CD14-positive monocyte (primary cell): ENCODE measurements around the gene EDN2. TPM values are rescaled to one million over a fixed set of nuclear protein-coding genes. Genes with fewer than 3 reads are reported as not detected.

ENCODE experiments used
- DNase-seq, 3 donors: peaks; one replicate each; pipeline ENCODE4 v3.0.0-alpha.2; 2011 to 2022
- H2AFZ ChIP-seq: 2 replicates; pipeline ENCODE4 v1.6.0; 2012; ENCODE audit warnings: mild to moderate bottlenecking, low read depth, low read length, inconsistent platforms; ENCODE audit not compliant: insufficient read depth, poor library complexity, severe bottlenecking
- H3K27ac ChIP-seq, 2 donors: 1 replicate in 1 of 2; 2 replicates in 1 of 2; pipeline ENCODE4 v1.5.1; 2012 to 2013; ENCODE audit warnings: low read length in 2 of 2, control low read depth in 1 of 2, inconsistent platforms in 1 of 2, low read depth in 1 of 2, mild to moderate bottlenecking in 1 of 2
- H3K27me3 ChIP-seq, 2 donors: one replicate each; pipeline versions ENCODE4 v1.6.0 to v1.6.1; 2011 to 2013; ENCODE audit warnings: low read length in 2 of 2; ENCODE audit not compliant: control insufficient read depth in 2 of 2, insufficient read depth in 2 of 2
- H3K36me3 ChIP-seq, 2 donors: replicated peaks in 1 of 2; 1 replicate in 1 of 2; 2 replicates in 1 of 2; pipeline versions ENCODE4 v1.5.1 to v1.6.1; 2012 to 2013; ENCODE audit warnings: low read length in 2 of 2, control low read depth in 1 of 2, inconsistent platforms in 1 of 2, mild to moderate bottlenecking in 1 of 2; ENCODE audit not compliant: insufficient read depth in 2 of 2, control insufficient read depth in 1 of 2
- H3K4me1 ChIP-seq, 2 donors: 1 replicate in 1 of 2; 2 replicates in 1 of 2; pipeline versions ENCODE4 v1.5.1 to v1.6.1; 2012 to 2013; ENCODE audit warnings: low read length in 2 of 2, control low read depth in 1 of 2, inconsistent platforms in 1 of 2, mild to moderate bottlenecking in 1 of 2, moderate library complexity in 1 of 2; ENCODE audit not compliant: insufficient read depth in 2 of 2, control insufficient read depth in 1 of 2
- H3K4me2 ChIP-seq: replicated peaks from 2 replicates; pipeline ENCODE3; 2012; ENCODE audit warnings: low read length, moderate library complexity, mild to moderate bottlenecking; ENCODE audit not compliant: poor library complexity, severe bottlenecking; ENCODE audit errors: extremely low read depth
- H3K4me3 ChIP-seq, 3 experiments: fragments of 200-600 bp in 1 of 3; sonication (generic) in 1 of 3; replicated peaks in 1 of 3; 1 replicate in 2 of 3; 2 replicates in 1 of 3; pipeline ENCODE4 v1.5.1; 2011 to 2013; ENCODE audit warnings: low read length in 3 of 3, mild to moderate bottlenecking in 3 of 3, control low read depth in 2 of 3, low read depth in 2 of 3, inconsistent platforms in 1 of 3, moderate library complexity in 1 of 3
- H3K79me2 ChIP-seq: 2 replicates; pipeline ENCODE4 v1.6.0; 2012; ENCODE audit warnings: mild to moderate bottlenecking, control low read depth, inconsistent platforms, low read length, moderate library complexity; ENCODE audit not compliant: insufficient read depth
- H3K9ac ChIP-seq: 2 replicates; pipeline ENCODE4 v1.6.0; 2017; ENCODE audit warnings: low read length, mild to moderate bottlenecking; ENCODE audit not compliant: insufficient read depth, poor library complexity, severe bottlenecking
- H3K9me3 ChIP-seq, 2 donors: replicated peaks in 1 of 2; 1 replicate in 1 of 2; 2 replicates in 1 of 2; pipeline versions ENCODE4 v1.5.1 to v1.6.1; 2012 to 2013; ENCODE audit warnings: low read length in 2 of 2, control low read depth in 1 of 2; ENCODE audit not compliant: control insufficient read depth in 1 of 2, insufficient read depth in 1 of 2
- H4K20me1 ChIP-seq: 2 replicates; pipeline ENCODE4 v1.6.0; 2012; ENCODE audit warnings: mild to moderate bottlenecking, low read length, control low read depth, moderate library complexity; ENCODE audit not compliant: insufficient read depth
- H3K27ac Mint-ChIP-seq, 7 donors: one replicate each; pipeline ENCODE4 v1.8.0; 2020; ENCODE audit warnings: mild to moderate bottlenecking in 7 of 7, mixed read lengths in 7 of 7, moderate library complexity in 6 of 7, inconsistent platforms in 2 of 7
- H3K27me3 Mint-ChIP-seq, 3 donors: one replicate each; pipeline ENCODE4 v1.8.0; 2021 to 2022; ENCODE audit warnings: low read depth in 3 of 3, mild to moderate bottlenecking in 3 of 3, mixed read lengths in 3 of 3, moderate library complexity in 3 of 3, inconsistent platforms in 1 of 3
- H3K36me3 Mint-ChIP-seq, 2 donors: one replicate each; pipeline ENCODE4 v1.8.0; 2020; ENCODE audit warnings: mixed read lengths in 2 of 2, inconsistent platforms in 1 of 2, mild to moderate bottlenecking in 1 of 2
- H3K4me1 Mint-ChIP-seq: one replicate; pipeline ENCODE4 v1.8.0; 2020; ENCODE audit warnings: mild to moderate bottlenecking, mixed read lengths
- H3K4me3 Mint-ChIP-seq, 2 donors: one replicate each; pipeline ENCODE4 v1.8.0; 2020; ENCODE audit warnings: mild to moderate bottlenecking in 2 of 2, mixed read lengths in 2 of 2, moderate library complexity in 1 of 2
- H3K9me3 Mint-ChIP-seq, 7 donors: one replicate each; pipeline ENCODE4 v1.8.0; 2020 to 2022; ENCODE audit warnings: mixed read lengths in 7 of 7, mild to moderate bottlenecking in 6 of 7, moderate library complexity in 6 of 7, inconsistent platforms in 2 of 7
- CTCF ChIP-seq: fragments of 200-600 bp; IDR thresholded peaks from one replicate; pipeline ENCODE4 v1.8.0; 2022; ENCODE audit warnings: antibody characterized with exemption, mild to moderate bottlenecking
- WGBS: methylation state at CpG from one replicate; pipeline ENCODE4 v1.1.5; 2013; ENCODE audit warnings: missing lambda C conversion rate; ENCODE audit not compliant: insufficient coverage; 5-methylcytosine and 5-hydroxymethylcytosine counted together
- intact Hi-C, 2 donors: fragments of 100-400 bp; cut with micrococcal nuclease; formaldehyde crosslinking; loops; one replicate each; pipeline versions ENCODE4 v1.15.0 to v1.15.1; 2023
- polyA plus RNA-seq, 3 donors: library from polyadenylated mRNA; depleted of rRNA in 1 of 3; unstranded in 2 of 3; stranded (reverse) in 1 of 3; fragments of 300-500 nt in 2 of 3; fragments of >200 nt in 1 of 3; fragmentation: Illumina TruSeq in 2 of 3; gene quantifications; 1 replicate in 2 of 3; 2 replicates in 1 of 3; pipeline ENCODE4 v1.2.3, GENCODE V29; 2012 to 2021

The EDN2 gene
- polyA plus RNA-seq, 3 donors, result not detected

- peaks cover 24 to 31% (median 27%) of the 10 kb centered on the region in 3 donors for H3K27me3 Mint-ChIP-seq
- 95% methylated on average over 4 of the region's 6 CpGs for WGBS
- no peak overlapping the region for H3K27ac Mint-ChIP-seq
- peaks cover 0 to 7% (median 3%) of the 10 kb centered on the region in 7 donors for H3K9me3 Mint-ChIP-seq
- no peaks in the 10 kb centered on the region for H3K4me1 ChIP-seq
- H3K79me2 ChIP-seq, result no peaks in the 10 kb centered on the region
- no peaks in the 10 kb centered on the region for H3K4me1 Mint-ChIP-seq
- no peak for DNase-seq
- H3K9ac ChIP-seq, result no peak overlapping the region
- H4K20me1 ChIP-seq, result no peaks in the 10 kb centered on the region
- peaks cover 4 to 6% of the 10 kb centered on the region in 2 donors for H3K9me3 ChIP-seq
- peaks cover 0 to 7% of the 10 kb centered on the region in 2 donors for H3K27me3 ChIP-seq
- no peak overlapping the region for H3K27ac ChIP-seq
- H2AFZ ChIP-seq, result no peak overlapping the region
- intact Hi-C loops, result no loop called here
- H3K36me3 ChIP-seq, result no peaks in the 10 kb centered on the region
- H3K36me3 Mint-ChIP-seq, result no peaks in the 10 kb centered on the region
- TF ChIP-seq CTCF, result no peak
- H3K4me3 Mint-ChIP-seq, result no peak overlapping the region
- H3K4me3 ChIP-seq, result no peak overlapping the region
- no peak overlapping the region for H3K4me2 ChIP-seq
Measured at GRCh38 chr1:41439234-41439633, 45.2 kb downstream of the EDN2 start.

- Histone ChIP-seq H3K4me1 (no peaks in the 10 kb centered on the region), H3K4me3 (no peak overlapping the region), H3K27me3 (peaks cover 0 to 7% of the 10 kb centered on the region in 2 donors), H3K27ac (no peak overlapping the region), H3K4me2 (no peak overlapping the region), H4K20me1 (no peaks in the 10 kb centered on the region), H3K9me3 (peaks cover 0 to under 1% of the 10 kb centered on the region in 2 donors), H3K36me3 (no peaks in the 10 kb centered on the region), H3K9ac (no peak overlapping the region), H3K79me2 (no peaks in the 10 kb centered on the region), H2AFZ (no peak overlapping the region)
- no CpG with 5 or more reads among the region's 1 CpG for WGBS
- intact Hi-C loops, result no loop called here
- H3K9me3 Mint-ChIP-seq, result peaks cover 0 to 2% (median 0%) of the 10 kb centered on the region in 7 donors
- H3K27me3 Mint-ChIP-seq, result peaks cover 25 to 32% (median 31%) of the 10 kb centered on the region in 3 donors
- H3K4me3 Mint-ChIP-seq, result no peak overlapping the region
- no peak overlapping the region for H3K27ac Mint-ChIP-seq
- no peak for DNase-seq
- no peaks in the 10 kb centered on the region for H3K36me3 Mint-ChIP-seq
- TF ChIP-seq CTCF, result no peak
- H3K4me1 Mint-ChIP-seq, result peaks cover under 1% of the 10 kb centered on the region
Measured at GRCh38 chr1:41438711-41439110, 45.8 kb downstream of the EDN2 start.
